Embryonic facial prominence (tissue), 1 donor: ENCODE results near the gene ARHGAP42.

ENCODE experiments used
- DNase-seq: peaks from one replicate; pipeline ENCODE4 v3.0.0-alpha.2; 2016; ENCODE audit errors: extremely low spot score

Gene ARHGAP42

GRCh38 chr11:100831929-100832494 lies 144.9 kb downstream of the ARHGAP42 start:
- DNase-seq: no peak

GRCh38 chr11:100832829-100833228 lies 145.7 kb downstream of the ARHGAP42 start:
- no peak for DNase-seq

- DNase-seq: no peak
These were observed 146.2 kb downstream of the ARHGAP42 start for GRCh38 chr11:100833276-100833675.

- DNase-seq: no peak
These were observed 148.8 kb downstream of the ARHGAP42 start for GRCh38 chr11:100835854-100836253.

- DNase-seq: no peak
These were observed 150.2 kb downstream of the ARHGAP42 start for GRCh38 chr11:100837311-100837710.

GRCh38 chr11:100841711-100842407 lies 154.8 kb downstream of the ARHGAP42 start:
- no peak for DNase-seq

GRCh38 chr11:100847696-100848216 lies 160.7 kb downstream of the ARHGAP42 start:
- DNase-seq: no peak

GRCh38 chr11:100849009-100849900 lies 162.2 kb downstream of the ARHGAP42 start:
- peak; percentile 71 for DNase-seq

GRCh38 chr11:100849901-100850235 lies 162.8 kb downstream of the ARHGAP42 start:
- no peak for DNase-seq

GRCh38 chr11:100851147-100851546 lies 164.1 kb downstream of the ARHGAP42 start:
- no peak for DNase-seq

- no peak for DNase-seq
These were observed 164.6 kb downstream of the ARHGAP42 start for GRCh38 chr11:100851584-100852152.

GRCh38 chr11:100855466-100856067 lies 168.5 kb downstream of the ARHGAP42 start:
- DNase-seq: no peak

GRCh38 chr11:100857236-100858005 lies 170.3 kb downstream of the ARHGAP42 start:
- DNase-seq: no peak

GRCh38 chr11:100860318-100861155 lies 173.4 kb downstream of the ARHGAP42 start:
- no peak for DNase-seq

GRCh38 chr11:100861212-100861611 lies 174.1 kb downstream of the ARHGAP42 start:
- DNase-seq: no peak

GRCh38 chr11:100863080-100863581 lies 176.0 kb downstream of the ARHGAP42 start:
- DNase-seq: no peak

- DNase-seq: no peak
These were observed 178.5 kb downstream of the ARHGAP42 start for GRCh38 chr11:100865443-100866065.

GRCh38 chr11:100866453-100866852 lies 179.4 kb downstream of the ARHGAP42 start:
- no peak for DNase-seq

- no peak for DNase-seq
These were observed 180.5 kb downstream of the ARHGAP42 start for GRCh38 chr11:100867606-100868005.
